WTC11 (cell line): Measurements from ENCODE around the gene ILK.

Experiments
- ATF6 ChIP-seq: sonication (generic); formaldehyde crosslinking; IDR thresholded peaks from 2 replicates; pipeline ENCODE4 v1.8.1; 2023; ENCODE audit warnings: mild to moderate bottlenecking, missing genetic modification reagents
- CTCF ChIP-seq: fragments of 200-600 bp; IDR thresholded peaks from 2 replicates; pipeline ENCODE4 v1.8.0; 2022; ENCODE audit warnings: antibody characterized with exemption
- ESRRA ChIP-seq: sonication (generic); formaldehyde crosslinking; IDR thresholded peaks from 2 replicates; pipeline ENCODE4 v1.8.1; 2022; ENCODE audit warnings: mild to moderate bottlenecking, missing genetic modification reagents, borderline replicate concordance
- IRF2 ChIP-seq: sonication (generic); formaldehyde crosslinking; IDR thresholded peaks from 2 replicates; pipeline ENCODE4 v1.8.0; 2022; ENCODE audit warnings: low read depth, missing genetic modification reagents, borderline replicate concordance
- KAT7 ChIP-seq: sonication (generic); formaldehyde crosslinking; IDR thresholded peaks from 2 replicates; pipeline ENCODE4 v1.8.1; 2023; ENCODE audit warnings: missing genetic modification reagents, mild to moderate bottlenecking, borderline replicate concordance
- NR2C2 ChIP-seq: sonication (generic); formaldehyde crosslinking; IDR thresholded peaks from 2 replicates; pipeline ENCODE4 v1.8.0; 2022; ENCODE audit warnings: mild to moderate bottlenecking, missing genetic modification reagents
- SP1 ChIP-seq: sonication (generic); formaldehyde crosslinking; conservative IDR thresholded peaks from 2 replicates; pipeline ENCODE4 v1.8.1; 2022; ENCODE audit warnings: missing genetic modification reagents
- USF2 ChIP-seq: sonication (generic); formaldehyde crosslinking; IDR thresholded peaks from 2 replicates; pipeline ENCODE4 v1.8.1; 2023; ENCODE audit warnings: mild to moderate bottlenecking, missing genetic modification reagents, moderate library complexity
- ZNF263 ChIP-seq: sonication (generic); formaldehyde crosslinking; IDR thresholded peaks from 2 replicates; pipeline ENCODE4 v1.8.1; 2022; ENCODE audit warnings: low read depth, mild to moderate bottlenecking, moderate library complexity, missing genetic modification reagents
- ZNF317 ChIP-seq: sonication (generic); formaldehyde crosslinking; IDR thresholded peaks from 2 replicates; pipeline ENCODE4 v1.8.1; 2023; ENCODE audit warnings: low read depth, mild to moderate bottlenecking, moderate library complexity, missing genetic modification reagents, borderline replicate concordance
- ZNF532 ChIP-seq: fragments of 250-450 bp; sonication (Bioruptor Pico); IDR thresholded peaks from 2 replicates; pipeline ENCODE4 v1.9.0; 2021; ENCODE audit warnings: mild to moderate bottlenecking, borderline replicate concordance
- ZNF671 ChIP-seq: fragments of 250-450 bp; sonication (Bioruptor Pico); IDR thresholded peaks from 2 replicates; pipeline ENCODE4 v1.8.0; 2021; ENCODE audit warnings: mild to moderate bottlenecking
- TF ChIP-seq, protein P1 (sequence below): sonication (generic); formaldehyde crosslinking; IDR thresholded peaks from 2 replicates; pipeline ENCODE4 v1.8.0; 2022; ENCODE audit warnings: mild to moderate bottlenecking, missing genetic modification reagents

GRCh38 chr11:6579681-6580080 lies 23.9 kb upstream of the ILK start:
- no peak for TF ChIP-seq IRF2
- TF ChIP-seq USF2 (CRISPR knock-in tag) = no peak
- TF ChIP-seq CTCF = no peak
- TF ChIP-seq ZNF671 (CRISPR knock-in tag) = no peak
- no peak for TF ChIP-seq SP1 (CRISPR knock-in tag)
- TF ChIP-seq NR2C2 = no peak
- TF ChIP-seq KAT7 (CRISPR knock-in tag) = no peak
- no peak for TF ChIP-seq ZNF317
- no peak for TF ChIP-seq ZNF263
- TF ChIP-seq ATF6 = no peak
- TF ChIP-seq, protein P1, sequence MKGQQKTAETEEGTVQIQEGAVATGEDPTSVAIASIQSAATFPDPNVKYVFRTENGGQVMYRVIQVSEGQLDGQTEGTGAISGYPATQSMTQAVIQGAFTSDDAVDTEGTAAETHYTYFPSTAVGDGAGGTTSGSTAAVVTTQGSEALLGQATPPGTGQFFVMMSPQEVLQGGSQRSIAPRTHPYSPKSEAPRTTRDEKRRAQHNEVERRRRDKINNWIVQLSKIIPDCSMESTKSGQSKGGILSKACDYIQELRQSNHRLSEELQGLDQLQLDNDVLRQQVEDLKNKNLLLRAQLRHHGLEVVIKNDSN (CRISPR knock-in tag) = no peak
- TF ChIP-seq ZNF532 = no peak
- no peak for TF ChIP-seq ESRRA (CRISPR knock-in tag)
